ENCODE results near the gene HS2ST1.

DNA sequence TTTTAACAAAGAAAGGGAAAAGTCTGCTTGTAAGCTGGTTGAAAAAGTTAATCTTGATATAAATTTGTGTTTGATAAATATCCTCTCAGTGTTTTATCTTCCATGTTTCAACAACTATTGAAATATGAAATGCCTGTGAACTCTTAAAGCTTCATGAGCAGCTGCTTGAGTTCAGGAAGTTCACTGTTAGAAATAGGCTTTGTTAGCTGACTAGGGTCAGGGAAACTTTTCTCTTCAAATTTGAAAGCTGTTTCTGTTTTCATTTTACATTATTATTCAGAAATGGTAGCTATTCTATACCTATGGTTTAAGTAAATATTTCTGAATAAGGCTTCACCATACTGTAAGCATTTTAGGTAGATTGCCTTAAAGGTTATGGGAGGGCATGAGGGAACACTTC, 191.7 kb downstream of the HS2ST1 start:
- TF ChIP-seq, protein P1, sequence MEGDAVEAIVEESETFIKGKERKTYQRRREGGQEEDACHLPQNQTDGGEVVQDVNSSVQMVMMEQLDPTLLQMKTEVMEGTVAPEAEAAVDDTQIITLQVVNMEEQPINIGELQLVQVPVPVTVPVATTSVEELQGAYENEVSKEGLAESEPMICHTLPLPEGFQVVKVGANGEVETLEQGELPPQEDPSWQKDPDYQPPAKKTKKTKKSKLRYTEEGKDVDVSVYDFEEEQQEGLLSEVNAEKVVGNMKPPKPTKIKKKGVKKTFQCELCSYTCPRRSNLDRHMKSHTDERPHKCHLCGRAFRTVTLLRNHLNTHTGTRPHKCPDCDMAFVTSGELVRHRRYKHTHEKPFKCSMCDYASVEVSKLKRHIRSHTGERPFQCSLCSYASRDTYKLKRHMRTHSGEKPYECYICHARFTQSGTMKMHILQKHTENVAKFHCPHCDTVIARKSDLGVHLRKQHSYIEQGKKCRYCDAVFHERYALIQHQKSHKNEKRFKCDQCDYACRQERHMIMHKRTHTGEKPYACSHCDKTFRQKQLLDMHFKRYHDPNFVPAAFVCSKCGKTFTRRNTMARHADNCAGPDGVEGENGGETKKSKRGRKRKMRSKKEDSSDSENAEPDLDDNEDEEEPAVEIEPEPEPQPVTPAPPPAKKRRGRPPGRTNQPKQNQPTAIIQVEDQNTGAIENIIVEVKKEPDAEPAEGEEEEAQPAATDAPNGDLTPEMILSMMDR (IDR thresholded peaks at IDR 0.05) = no peak
- TF ChIP-seq EP300 (IDR thresholded peaks at IDR 0.05) (no peak), POLR2A (IDR thresholded peaks at IDR 0.05) (no peak)

Measured in sigmoid colon (tissue), 4 donors.